Daoy (cell line): Measurements from ENCODE around the gene FILIP1. TPM values are rescaled to one million over a fixed set of nuclear protein-coding genes. Genes with fewer than 3 reads are reported as not detected.
"Not testable (repeated sequence)": the region's sequence is repeated elsewhere in the genome, so short reads cannot be mapped to it uniquely, and the experiment has no call there.

ENCODE experiments used
- DNase-seq: peaks from one replicate; pipeline ENCODE4 v3.0.0-alpha.2; 2015; ENCODE audit warnings: low read depth
- total RNA-seq: library from RNA; depleted of rRNA; stranded (reverse); fragments of >200 nt; shearing (Covaris generic); gene quantifications from 2 replicates; pipeline ENCODE4 v1.2.3, GENCODE V29; 2014

Gene FILIP1
- total RNA-seq, 1 experiment from 2014 or later, result 0.40 TPM

DNA sequence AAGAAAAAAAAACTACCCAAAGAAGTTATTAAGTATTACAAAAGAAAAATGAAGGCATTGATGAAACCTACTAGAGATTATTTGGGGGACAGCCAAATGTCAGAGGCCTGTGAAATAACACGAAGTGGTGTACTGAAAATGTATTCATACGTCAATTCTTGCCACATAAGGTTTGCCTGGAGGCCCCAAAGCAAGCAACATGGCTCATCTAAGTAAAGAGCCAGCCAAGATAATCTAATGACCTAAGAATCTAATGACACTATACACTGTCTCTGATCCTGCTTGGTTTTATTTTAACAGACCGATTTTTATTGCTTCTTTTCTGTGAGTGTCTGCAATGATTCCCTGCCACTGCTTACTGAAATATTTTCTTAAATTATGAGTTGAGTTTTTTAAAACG, 34.7 kb downstream of the FILIP1 start:
- DNase-seq, result no peak

- DNase-seq, result no peak
Measured at GRCh38 chr6:75450903-75451302, 42.7 kb downstream of the FILIP1 start.

DNA sequence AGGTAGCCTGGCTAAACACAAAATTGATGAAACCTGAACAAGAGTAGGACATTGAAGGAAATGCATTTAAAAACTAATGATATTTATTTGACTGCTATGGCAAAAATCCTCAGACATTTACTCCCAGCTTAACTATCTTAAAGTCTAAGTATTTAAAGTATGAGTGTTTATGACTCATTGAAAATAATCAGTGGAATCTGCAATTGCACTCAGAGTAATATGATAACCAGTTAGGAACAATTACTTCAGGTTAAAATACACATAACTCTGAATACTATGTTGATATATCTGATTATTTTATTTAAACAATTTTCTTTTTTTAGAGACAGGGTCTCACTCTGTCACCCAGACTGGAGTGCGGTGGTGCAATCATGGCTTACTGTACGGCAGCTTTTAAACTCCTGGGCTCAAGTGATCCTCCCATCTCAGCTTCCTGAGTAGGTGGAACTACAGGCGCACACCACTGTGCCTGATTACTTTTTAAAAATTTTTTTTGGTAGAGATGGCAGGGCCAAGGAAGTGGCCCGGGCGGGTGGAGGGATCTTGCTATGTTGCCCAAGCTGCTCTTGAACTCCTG, 43.9 kb downstream of the FILIP1 start:
- DNase-seq, result peak; percentile 7

DNA sequence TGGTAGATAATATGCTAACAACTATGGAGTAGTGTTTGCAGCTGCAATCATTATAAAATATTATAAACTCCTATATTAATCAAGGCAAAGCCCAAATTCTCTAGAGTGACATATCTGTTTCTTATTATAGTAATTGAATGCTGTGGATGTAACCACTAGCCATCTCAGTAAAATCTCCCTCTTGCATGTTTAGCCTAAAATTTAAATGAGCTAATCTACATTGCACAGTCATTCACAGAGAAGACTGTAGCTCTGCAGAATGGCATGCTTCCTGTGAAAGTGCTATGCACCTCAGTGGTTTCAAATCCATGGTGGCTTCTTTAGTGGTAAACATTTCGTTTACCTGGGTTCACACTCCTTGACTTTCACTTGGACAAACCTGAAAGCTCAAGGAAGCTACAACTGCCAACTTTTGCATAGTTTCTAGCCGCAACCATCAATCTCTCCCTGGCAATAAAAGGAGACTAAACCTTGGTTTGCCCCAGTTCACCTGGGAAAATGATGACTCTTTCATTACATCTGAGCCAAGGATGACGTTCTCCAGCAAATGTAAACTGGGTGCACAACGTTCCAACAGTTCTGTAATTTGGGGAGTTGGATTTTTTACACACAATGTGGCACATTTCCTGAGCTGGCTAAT, 47.2 kb downstream of the FILIP1 start:
- no peak for DNase-seq

DNA sequence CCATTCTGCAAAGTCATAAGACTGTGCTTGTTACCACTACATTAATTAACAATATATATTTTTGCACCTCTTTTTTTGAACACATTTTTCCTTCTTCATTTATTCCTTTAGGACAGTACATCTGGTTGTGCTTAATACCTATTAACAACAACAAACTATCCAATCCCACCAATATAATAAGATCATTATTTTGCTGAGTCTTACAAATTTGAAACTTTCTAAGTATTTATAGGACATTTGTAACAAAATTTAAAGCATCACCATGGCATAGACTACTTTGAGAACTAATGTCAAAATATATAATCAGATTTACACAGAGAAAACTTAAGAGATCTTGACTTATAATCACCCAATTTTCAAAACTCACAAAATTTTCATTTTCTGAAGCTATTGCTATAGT, 47.9 kb downstream of the FILIP1 start:
- no peak for DNase-seq

DNA sequence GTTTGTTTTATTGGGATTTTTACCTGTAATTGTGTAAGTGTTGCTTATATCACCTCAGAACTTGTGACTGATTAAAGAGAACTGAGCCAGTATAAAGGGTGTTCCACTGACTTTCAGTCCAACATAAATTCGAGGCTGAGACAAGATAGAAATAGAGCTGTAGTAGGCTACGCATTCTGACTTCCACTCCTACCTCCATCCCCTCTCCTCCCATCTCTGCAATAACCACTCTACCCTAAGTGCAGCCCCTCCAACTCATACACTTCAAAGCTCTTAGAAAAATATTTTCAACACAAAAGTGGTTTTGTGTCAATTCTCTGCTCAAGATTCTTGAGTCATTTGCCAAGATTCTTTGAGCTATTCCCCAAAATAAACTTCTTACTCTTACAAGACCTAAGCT, 48.7 kb downstream of the FILIP1 start:
- no peak for DNase-seq

DNA sequence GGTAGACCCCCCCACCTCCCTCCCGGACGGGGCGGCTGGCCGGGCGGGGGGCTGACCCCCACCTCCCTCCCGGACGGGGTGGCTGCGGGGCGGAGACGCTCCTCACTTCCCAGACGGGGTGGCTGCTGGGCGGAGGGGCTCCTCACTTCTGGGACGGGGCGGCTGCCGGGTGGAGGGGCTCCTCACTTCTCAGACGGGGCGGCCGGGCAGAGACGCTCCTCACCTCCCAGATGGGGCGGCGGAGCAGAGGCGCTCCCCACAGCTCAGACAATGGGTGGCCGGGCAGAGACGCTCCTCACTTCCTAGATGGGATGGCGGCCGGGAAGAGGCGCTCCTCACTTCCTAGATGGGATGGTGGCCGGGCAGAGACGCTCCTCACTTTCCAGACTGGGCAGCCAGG, 51.7 kb downstream of the FILIP1 start:
- not testable (repeated sequence) for DNase-seq

DNA sequence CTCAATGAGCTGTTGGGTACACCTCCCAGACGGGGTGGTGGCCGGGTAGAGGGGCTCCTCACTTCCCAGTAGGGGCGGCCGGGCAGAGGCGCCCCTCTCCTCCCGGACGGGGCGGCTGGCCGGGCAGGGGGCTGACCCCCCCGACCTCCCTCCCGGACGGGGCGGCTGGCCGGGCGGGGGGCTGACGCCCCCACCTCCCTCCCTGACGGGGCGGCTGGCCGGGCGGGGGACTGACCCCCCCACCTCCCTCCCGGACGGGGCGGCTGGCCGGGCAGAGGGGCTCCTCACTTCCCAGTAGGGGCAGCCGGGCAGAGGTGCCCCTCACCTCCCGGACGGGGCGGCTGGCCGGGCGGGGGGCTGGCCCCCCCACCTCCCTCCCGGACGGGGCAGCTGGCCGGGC, 52.1 kb downstream of the FILIP1 start:
- DNase-seq, result not testable (repeated sequence)

DNA sequence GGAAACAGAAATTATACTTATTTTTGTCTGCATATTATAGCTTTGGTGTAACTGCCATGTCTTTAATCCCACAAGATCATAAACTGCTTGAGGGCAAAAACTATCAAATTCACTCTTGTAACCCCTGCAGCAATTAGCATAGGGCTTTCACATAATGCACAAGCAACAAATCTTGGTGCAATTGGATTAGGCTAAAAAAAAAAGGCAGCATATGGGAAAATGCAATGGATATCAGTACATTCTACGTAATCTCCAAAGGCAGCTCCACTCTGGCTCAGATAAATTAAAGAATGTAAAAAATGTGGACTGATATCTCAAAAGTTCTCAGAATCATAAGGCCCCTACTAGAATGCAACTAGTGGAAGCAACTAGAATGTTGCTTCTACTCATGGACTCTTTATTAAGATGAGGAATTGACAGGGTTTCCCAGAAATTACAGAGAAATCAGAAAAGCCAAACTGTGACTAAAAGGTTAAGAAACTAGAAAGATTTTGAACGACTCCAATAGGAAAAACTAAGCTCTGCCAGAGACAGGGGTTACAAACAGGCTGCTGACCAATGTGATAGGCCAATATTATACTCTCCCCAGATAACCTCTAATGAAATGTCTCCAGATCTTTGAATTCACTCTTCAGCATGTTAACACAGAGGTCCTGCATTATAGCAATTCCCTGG, 55.0 kb downstream of the FILIP1 start:
- no peak for DNase-seq

- no peak for DNase-seq
Measured at GRCh38 chr6:75438013-75438431, 55.6 kb downstream of the FILIP1 start.

DNA sequence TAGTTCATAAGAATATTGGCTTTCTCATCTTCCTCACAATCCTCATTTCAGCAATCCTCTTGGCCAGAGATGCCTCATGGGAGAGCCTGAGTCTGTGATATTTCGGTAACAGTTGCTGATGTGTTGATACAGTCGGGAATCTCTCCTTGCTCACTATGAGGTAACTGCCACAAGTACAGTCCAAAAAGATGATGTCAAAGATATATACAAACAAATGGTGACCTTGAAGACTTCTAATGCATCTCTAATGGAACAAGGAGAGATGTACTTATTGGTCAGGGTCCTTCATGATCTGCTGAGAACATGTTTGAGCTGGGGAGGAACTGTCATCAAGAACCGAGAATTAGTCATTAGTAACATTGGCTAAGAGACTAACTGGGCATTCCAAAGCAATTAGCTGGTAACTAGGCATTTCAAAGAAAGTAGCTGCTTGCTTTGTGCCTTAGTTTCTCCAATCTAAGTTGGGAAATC, 56.1 kb downstream of the FILIP1 start:
- DNase-seq, result peak; percentile 15

GRCh38 chr6:75436869-75437268, 56.7 kb downstream of the FILIP1 start:
- no peak for DNase-seq

GRCh38 chr6:75432809-75433208, 60.8 kb downstream of the FILIP1 start:
- not testable (repeated sequence) for DNase-seq

GRCh38 chr6:75431379-75431778, 62.2 kb downstream of the FILIP1 start:
- peak; percentile 46 for DNase-seq

GRCh38 chr6:75430631-75431325, 62.8 kb downstream of the FILIP1 start:
- DNase-seq, result no peak

DNA sequence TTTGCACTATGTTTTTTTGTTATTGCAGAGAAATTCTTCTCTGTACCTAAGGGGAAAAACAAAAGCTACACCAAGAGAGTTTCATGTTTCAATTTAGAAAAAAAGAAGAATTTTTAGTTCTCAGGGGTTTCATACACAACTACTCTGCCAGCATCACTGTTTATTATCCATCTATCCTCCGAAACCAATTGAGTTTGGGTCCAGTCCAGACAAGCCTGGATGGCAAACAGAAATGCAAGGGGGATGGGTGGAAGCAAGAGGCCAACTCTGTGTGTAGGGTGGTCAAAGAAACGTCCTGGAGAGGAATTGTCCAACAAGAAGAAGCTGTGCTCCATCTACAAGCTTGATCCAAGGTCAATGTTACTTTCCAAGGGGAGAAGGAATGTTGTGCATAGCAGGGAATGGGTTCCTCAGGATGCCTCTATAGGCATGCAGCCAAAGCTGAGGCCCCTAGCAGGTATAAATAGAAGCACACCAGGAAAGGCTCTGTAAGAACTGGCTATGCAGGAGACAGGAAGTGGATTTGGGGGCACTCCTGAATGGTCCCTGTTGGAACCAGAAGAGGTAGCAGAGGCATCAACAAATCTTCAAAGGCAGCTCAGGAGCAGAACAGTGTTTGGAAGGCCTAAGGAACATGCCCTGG, 64.4 kb downstream of the FILIP1 start:
- no peak for DNase-seq

- no peak for DNase-seq
Measured at GRCh38 chr6:75428204-75428603, 65.4 kb downstream of the FILIP1 start.

GRCh38 chr6:75427329-75427728, 66.3 kb downstream of the FILIP1 start:
- no peak for DNase-seq

DNA sequence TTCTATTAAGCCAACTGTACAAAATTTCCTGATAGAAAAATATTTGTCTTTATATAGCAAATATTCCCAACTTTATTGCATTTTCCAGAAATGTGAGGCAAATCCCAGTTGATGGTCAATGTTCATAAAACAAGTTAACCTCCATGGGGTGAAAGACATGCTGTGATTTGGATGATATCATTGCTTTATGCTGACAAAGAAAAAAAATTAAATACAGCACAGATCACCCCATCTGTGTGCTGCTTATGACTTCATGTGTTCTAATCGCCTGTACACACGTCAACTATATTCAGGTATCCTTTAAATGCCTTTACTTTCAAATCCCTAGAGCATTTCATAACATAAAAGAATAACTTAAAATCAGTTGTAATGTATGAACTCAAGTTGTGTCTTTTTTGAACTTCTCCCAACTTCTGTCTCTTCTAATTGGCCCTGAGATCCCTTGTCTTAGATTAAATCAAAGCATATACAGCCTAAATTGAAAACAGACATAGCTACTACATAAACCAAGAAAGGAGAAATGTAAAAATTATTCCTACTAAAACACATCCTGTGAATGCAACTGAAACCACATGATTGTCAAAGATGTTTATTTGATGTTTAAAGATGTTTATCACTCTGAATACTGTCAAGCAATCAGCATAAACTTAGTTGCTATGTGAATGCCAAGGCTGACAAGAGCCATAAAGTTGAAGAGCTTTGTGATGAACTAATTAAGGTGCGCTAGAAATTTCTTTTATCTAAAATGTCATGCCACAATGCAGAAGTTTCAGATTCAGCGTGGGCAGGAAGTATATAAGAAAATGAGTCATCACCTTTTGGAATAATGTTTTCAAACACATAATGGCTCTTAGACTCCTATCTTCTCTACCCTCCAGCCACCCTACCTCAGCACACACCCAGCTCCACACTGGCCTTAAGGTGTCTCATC, 68.7 kb downstream of the FILIP1 start:
- DNase-seq, result peak; percentile 22

DNA sequence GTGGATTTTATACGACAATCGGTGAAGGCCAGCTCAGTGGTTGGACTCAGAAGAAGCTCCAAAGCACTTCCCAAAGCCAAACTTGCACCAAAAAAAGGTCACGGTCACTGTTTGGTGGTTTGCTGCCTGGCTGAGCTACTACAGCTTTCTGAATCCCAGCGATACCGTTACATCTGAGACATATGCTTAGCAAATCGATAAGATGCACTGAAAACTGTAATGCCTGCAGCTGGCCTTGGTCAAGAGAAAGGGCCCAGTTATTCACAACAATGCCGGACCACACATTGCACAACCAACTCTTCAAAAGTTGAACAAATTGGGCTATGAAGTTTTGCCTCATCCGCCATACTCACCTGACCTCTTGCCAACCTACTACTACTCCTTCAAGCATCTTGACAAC, 70.2 kb downstream of the FILIP1 start:
- DNase-seq, result no peak
